Measurements from ENCODE around the gene BNIP1. TPM values are rescaled to one million over a fixed set of nuclear protein-coding genes. Genes with fewer than 3 reads are reported as not detected.

BNIP1 gene
- polyA plus RNA-seq, 1 donor from 2014 or later = 23.3 TPM

GRCh38 chr5:173163219-173163618 is 18.9 kb downstream of the BNIP1 start (continued):
- no peak for TF ChIP-seq MXI1 (conservative IDR thresholded peaks at IDR 0.05; ENCODE audit: poor library complexity, severe bottlenecking)
- no peak for TF ChIP-seq EP300 (conservative IDR thresholded peaks at IDR 0.05; ENCODE audit: poor library complexity, severe bottlenecking)

- Histone ChIP-seq H3K27ac (ENCODE audit: low read length) (no peak overlapping the region), H3K27me3 (ENCODE audit: insufficient read depth, low read depth, low read length) (no peaks in the 10 kb centered on the region), H3K9me2 (ENCODE audit: insufficient read depth, low read length) (no peaks in the 10 kb centered on the region), H3K79me2 (replicated peaks; ENCODE audit: insufficient read depth, low read length) (no peaks in the 10 kb centered on the region), H4K20me1 (ENCODE audit: insufficient read depth) (no peaks in the 10 kb centered on the region), H3K4me2 (ENCODE audit: low read length) (no peak overlapping the region), H2AFZ (ENCODE audit: low read depth, low read length) (no peak overlapping the region), H3K36me3 (ENCODE audit: insufficient read depth, low read length) (no peaks in the 10 kb centered on the region), H3K4me3 (ENCODE audit: low read length) (no peak overlapping the region), H3K9ac (ENCODE audit: low read length) (no peak overlapping the region), H3K9me3 (ENCODE audit: low read length) (no peaks in the 10 kb centered on the region), H3F3A (ENCODE audit: insufficient read depth, low read length, poor library complexity, severe bottlenecking) (no peaks in the 10 kb centered on the region)
- no peak for TF ChIP-seq EZH2 (IDR thresholded peaks at IDR 0.05; ENCODE audit: borderline replicate concordance, insufficient read depth, low read length, poor library complexity, severe bottlenecking)
- no peak for TF ChIP-seq CTCF (IDR thresholded peaks at IDR 0.05; ENCODE audit: poor library complexity, severe bottlenecking)
- no peak for TF ChIP-seq EP300 (conservative IDR thresholded peaks at IDR 0.05; ENCODE audit: poor library complexity, severe bottlenecking)
- TF ChIP-seq MXI1 (conservative IDR thresholded peaks at IDR 0.05; ENCODE audit: poor library complexity, severe bottlenecking) = no peak
- no peak for TF ChIP-seq RAD21 (conservative IDR thresholded peaks at IDR 0.05)
- no peak for TF ChIP-seq REST (IDR thresholded peaks at IDR 0.05; ENCODE audit: borderline replicate concordance)
- TF ChIP-seq POLR2AphosphoS5 (IDR thresholded peaks at IDR 0.05) = no peak
- TF ChIP-seq SMC3 (conservative IDR thresholded peaks at IDR 0.05; ENCODE audit: poor library complexity) = no peak
- no peak for TF ChIP-seq TAF1 (IDR thresholded peaks at IDR 0.05; ENCODE audit: low read depth)
These were observed 21.1 kb downstream of the BNIP1 start for GRCh38 chr5:173165177-173166016.

GRCh38 chr5:173172166-173172565 is 27.8 kb downstream of the BNIP1 start:
- Histone ChIP-seq H3K9me3 (ENCODE audit: low read length) (no peaks in the 10 kb centered on the region), H3K79me2 (replicated peaks; ENCODE audit: insufficient read depth, low read length) (no peaks in the 10 kb centered on the region), H3K27ac (ENCODE audit: low read length) (no peak overlapping the region), H4K20me1 (ENCODE audit: insufficient read depth) (no peaks in the 10 kb centered on the region), H3K4me2 (ENCODE audit: low read length) (no peak overlapping the region), H3K9ac (ENCODE audit: low read length) (no peak overlapping the region), H3K27me3 (ENCODE audit: insufficient read depth, low read depth, low read length) (no peaks in the 10 kb centered on the region), H3K4me3 (ENCODE audit: low read length) (no peak overlapping the region), H3K36me3 (ENCODE audit: insufficient read depth, low read length) (no peaks in the 10 kb centered on the region), H2AFZ (ENCODE audit: low read depth, low read length) (no peak overlapping the region), H3K9me2 (ENCODE audit: insufficient read depth, low read length) (no peaks in the 10 kb centered on the region), H3F3A (ENCODE audit: insufficient read depth, low read length, poor library complexity, severe bottlenecking) (no peaks in the 10 kb centered on the region)
- TF ChIP-seq REST (IDR thresholded peaks at IDR 0.05; ENCODE audit: borderline replicate concordance) = no peak
- no peak for TF ChIP-seq MXI1 (conservative IDR thresholded peaks at IDR 0.05; ENCODE audit: poor library complexity, severe bottlenecking)
- no peak for TF ChIP-seq TAF1 (IDR thresholded peaks at IDR 0.05; ENCODE audit: low read depth)
- TF ChIP-seq POLR2AphosphoS5 (IDR thresholded peaks at IDR 0.05) = no peak
- no peak for TF ChIP-seq CTCF (IDR thresholded peaks at IDR 0.05; ENCODE audit: poor library complexity, severe bottlenecking)
- TF ChIP-seq RAD21 (conservative IDR thresholded peaks at IDR 0.05) = no peak
- no peak for TF ChIP-seq SMC3 (conservative IDR thresholded peaks at IDR 0.05; ENCODE audit: poor library complexity)
- no peak for TF ChIP-seq EZH2 (IDR thresholded peaks at IDR 0.05; ENCODE audit: borderline replicate concordance, insufficient read depth, low read length, poor library complexity, severe bottlenecking)
- TF ChIP-seq EP300 (conservative IDR thresholded peaks at IDR 0.05; ENCODE audit: poor library complexity, severe bottlenecking) = no peak
